Coronary artery (tissue), 2 donors: ENCODE results near the gene COL18A1.

Source experiments
- DNase-seq: peaks from one replicate; pipeline ENCODE4 v3.0.0-alpha.2; 2017; ENCODE audit warnings: low spot score
- H3K27ac ChIP-seq, 2 donors: fragments of 200-600 bp; sonication (generic); one replicate each; pipeline ENCODE4 v1.5.1; 2016 to 2019
- H3K4me3 ChIP-seq: fragments of 200-600 bp; sonication (generic); 2 replicates; pipeline ENCODE4 v1.5.1; 2016; ENCODE audit warnings: mild to moderate bottlenecking, moderate library complexity
- TF ChIP-seq, protein P1 (sequence below): fragments of 200-600 bp; sonication (generic); IDR thresholded peaks from one replicate; pipeline ENCODE4 v1.5.1; 2019; ENCODE audit warnings: antibody characterized with exemption

COL18A1 gene

DNA sequence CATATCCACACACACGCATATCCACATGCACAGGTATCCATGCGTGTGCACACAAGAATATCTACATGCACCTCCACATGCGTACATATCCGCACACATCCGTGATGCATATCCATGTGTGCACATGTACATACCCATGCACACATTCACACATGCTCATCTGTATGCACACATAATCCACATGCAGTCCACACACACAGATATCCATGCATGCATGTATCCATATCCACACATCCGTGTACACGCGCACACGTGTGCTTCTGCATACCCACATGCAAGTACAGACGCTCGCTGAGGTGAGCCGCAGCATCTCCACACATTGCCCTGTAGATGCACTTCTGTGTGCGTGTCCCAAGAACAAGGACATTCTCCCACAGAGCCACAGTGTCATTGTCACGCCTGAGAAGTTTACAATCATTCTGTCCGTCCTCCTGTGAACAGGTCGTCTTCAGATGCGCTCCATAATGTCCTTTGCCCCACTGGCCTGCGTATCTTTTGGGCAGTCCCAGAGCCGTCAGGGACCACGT is 43.4 kb downstream of the COL18A1 start:
- Histone ChIP-seq H3K27ac (no peak overlapping the region), H3K4me3 (no peak overlapping the region)
- no peak for DNase-seq
- TF ChIP-seq, protein P1, sequence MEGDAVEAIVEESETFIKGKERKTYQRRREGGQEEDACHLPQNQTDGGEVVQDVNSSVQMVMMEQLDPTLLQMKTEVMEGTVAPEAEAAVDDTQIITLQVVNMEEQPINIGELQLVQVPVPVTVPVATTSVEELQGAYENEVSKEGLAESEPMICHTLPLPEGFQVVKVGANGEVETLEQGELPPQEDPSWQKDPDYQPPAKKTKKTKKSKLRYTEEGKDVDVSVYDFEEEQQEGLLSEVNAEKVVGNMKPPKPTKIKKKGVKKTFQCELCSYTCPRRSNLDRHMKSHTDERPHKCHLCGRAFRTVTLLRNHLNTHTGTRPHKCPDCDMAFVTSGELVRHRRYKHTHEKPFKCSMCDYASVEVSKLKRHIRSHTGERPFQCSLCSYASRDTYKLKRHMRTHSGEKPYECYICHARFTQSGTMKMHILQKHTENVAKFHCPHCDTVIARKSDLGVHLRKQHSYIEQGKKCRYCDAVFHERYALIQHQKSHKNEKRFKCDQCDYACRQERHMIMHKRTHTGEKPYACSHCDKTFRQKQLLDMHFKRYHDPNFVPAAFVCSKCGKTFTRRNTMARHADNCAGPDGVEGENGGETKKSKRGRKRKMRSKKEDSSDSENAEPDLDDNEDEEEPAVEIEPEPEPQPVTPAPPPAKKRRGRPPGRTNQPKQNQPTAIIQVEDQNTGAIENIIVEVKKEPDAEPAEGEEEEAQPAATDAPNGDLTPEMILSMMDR: no peak

GRCh38 chr21:45448810-45449657 is 44.1 kb downstream of the COL18A1 start:
- TF ChIP-seq, protein P1: no peak
- no peak for DNase-seq
- Histone ChIP-seq H3K4me3 (no peak overlapping the region), H3K27ac (peak overlapping the region in 1 of 2 donors; percentile 58)

GRCh38 chr21:45449658-45450422 is 44.9 kb downstream of the COL18A1 start:
- Histone ChIP-seq H3K27ac (peak overlapping the region in 1 of 2 donors; percentile 58), H3K4me3 (no peak overlapping the region)
- TF ChIP-seq, protein P1: no peak
- DNase-seq: no peak

GRCh38 chr21:45450423-45451090 is 45.6 kb downstream of the COL18A1 start:
- no peak for DNase-seq
- H3K27ac ChIP-seq: no peak overlapping the region
- TF ChIP-seq, protein P1: no peak

GRCh38 chr21:45451091-45451740 is 46.3 kb downstream of the COL18A1 start:
- TF ChIP-seq, protein P1: no peak
- Histone ChIP-seq H3K4me3 (no peak overlapping the region), H3K27ac (no peak overlapping the region)
- no peak for DNase-seq

More at GRCh38 chr21:45450423-45451090, 45.6 kb downstream of the COL18A1 start:
- no peak overlapping the region for H3K4me3 ChIP-seq

GRCh38 chr21:45451771-45452182 is 46.8 kb downstream of the COL18A1 start:
- Histone ChIP-seq H3K27ac (no peak overlapping the region), H3K4me3 (no peak overlapping the region)
- DNase-seq: no peak
- TF ChIP-seq, protein P1: no peak
